Stomach (tissue), 9 donors: ENCODE results near the gene CCDC38. TPM values are rescaled to one million over a fixed set of nuclear protein-coding genes. Genes with fewer than 3 reads are reported as not detected.

Experiments used
- DNase-seq, 2 donors: peaks; one replicate each; pipeline versions ENCODE4 v3.0.0 to v3.0.0-alpha.2; 2013 to 2019
- H3K27ac ChIP-seq, 5 donors: fragments of 200-600 bp in 4 of 5; sonication (generic) in 4 of 5; one replicate each; pipeline ENCODE4 v1.5.1; 2013 to 2019; ENCODE audit warnings: mild to moderate bottlenecking in 1 of 5, moderate library complexity in 1 of 5
- H3K27me3 ChIP-seq, 3 donors: fragments of 200-600 bp; sonication (generic); one replicate each; pipeline ENCODE4 v1.5.1; 2017 to 2019; ENCODE audit warnings: mixed run types in 1 of 3
- H3K36me3 ChIP-seq, 4 donors: fragments of 200-600 bp; sonication (generic); 1 replicate in 3 of 4; 2 replicates in 1 of 4; pipeline ENCODE4 v1.5.1; 2016 to 2019
- H3K4me1 ChIP-seq, 4 donors: fragments of 200-600 bp; sonication (generic); one replicate each; pipeline ENCODE4 v1.5.1; 2016 to 2019
- H3K4me3 ChIP-seq, 4 donors: fragments of 200-600 bp; sonication (generic) in 3 of 4; one replicate each; pipeline ENCODE4 v1.5.1; 2016 to 2019; ENCODE audit warnings: mild to moderate bottlenecking in 1 of 4
- H3K9me3 ChIP-seq, 4 donors: fragments of 200-600 bp; sonication (generic); one replicate each; pipeline ENCODE4 v1.5.1; 2016 to 2019
- CTCF ChIP-seq, 7 experiments: fragments of 450-650 bp in 4 of 7; fragments of 200-600 bp in 3 of 7; sonication (generic) in 3 of 7; IDR thresholded peaks; one replicate each; pipeline ENCODE4 v1.5.1; 2016 to 2019; ENCODE audit warnings: antibody characterized with exemption in 7 of 7, control low read depth in 2 of 7, mild to moderate bottlenecking in 1 of 7
- EP300 ChIP-seq: sonication (generic); formaldehyde crosslinking; IDR thresholded peaks from one replicate; pipeline ENCODE4 v1.6.1; 2017; ENCODE audit warnings: antibody characterized with exemption
- POLR2A ChIP-seq, 4 donors: fragments of 450-650 bp; IDR thresholded peaks; one replicate each; pipeline ENCODE4 v1.6.1; 2016; ENCODE audit warnings: antibody characterized with exemption in 4 of 4, control low read depth in 2 of 4, mild to moderate bottlenecking in 1 of 4, moderate library complexity in 1 of 4
- POLR2AphosphoS5 ChIP-seq, 3 donors: sonication (generic); formaldehyde crosslinking; IDR thresholded peaks; one replicate each; pipeline ENCODE4 v1.6.1; 2016; ENCODE audit warnings: antibody characterized with exemption in 3 of 3
- WGBS, 5 donors: extraction: QIAGEN DNeasy Blood & Tissue Kit in 3 of 5; methylation state at CpG; one replicate each; pipeline versions ENCODE4 v1.1.5 to v1.1.7; 2013 to 2018; 5-methylcytosine and 5-hydroxymethylcytosine counted together
- intact Hi-C: fragments of 100-400 bp; cut with DNase I; formaldehyde crosslinking; loops from one replicate; pipeline ENCODE4 v1.15.1; 2023; ENCODE audit warnings: low total_unique reads
- polyA plus RNA-seq, 3 donors: library from polyadenylated mRNA; stranded (reverse); fragments of 200-250 nt; gene quantifications; one replicate each; pipeline ENCODE4 v1.2.3, GENCODE V29; 2013
- total RNA-seq, 5 donors: library from RNA; depleted of rRNA; stranded (reverse); fragments of >200 nt; gene quantifications; one replicate each; pipeline versions ENCODE4 v1.1.0 to v1.2.3, GENCODE V29; 2014 to 2016
- donor health status: healthy with polysubstance abuse.
- donor health status: Bipolar disorder and iron deficiency.
- donor health status: healthy.

Gene CCDC38
- total and polyA plus RNA-seq, 8 donors, result not detected

- H3K4me1 ChIP-seq, result no peaks in the 10 kb centered on the region
- 74 to 83% (median 81%) methylated on average over 14 of the region's 14 CpGs for WGBS, 5 donors
- H3K9me3 ChIP-seq, result no peaks in the 10 kb centered on the region
- H3K27me3 ChIP-seq, result no peaks in the 10 kb centered on the region
- no peak overlapping the region for H3K4me3 ChIP-seq
- no peaks in the 10 kb centered on the region for H3K36me3 ChIP-seq
- intact Hi-C loops, result no loop called here
- H3K27ac ChIP-seq, result no peak overlapping the region
- TF ChIP-seq EP300 (no peak), POLR2A (IDR thresholded peaks at IDR 0.05) (no peak), POLR2AphosphoS5 (IDR thresholded peaks at IDR 0.05) (no peak), CTCF (IDR thresholded peaks at IDR 0.05) (no peak)
- DNase-seq, result no peak
Observed at GRCh38 chr12:95986635-95987570, 44.5 kb upstream of the CCDC38 start.

- intact Hi-C loops, result no loop called here
- Histone ChIP-seq H3K36me3 (no peaks in the 10 kb centered on the region), H3K9me3 (no peaks in the 10 kb centered on the region), H3K4me1 (no peaks in the 10 kb centered on the region), H3K4me3 (no peak overlapping the region), H3K27me3 (no peaks in the 10 kb centered on the region), H3K27ac (no peak overlapping the region)
- TF ChIP-seq CTCF (IDR thresholded peaks at IDR 0.05), result no peak
- no peak for TF ChIP-seq POLR2AphosphoS5 (IDR thresholded peaks at IDR 0.05)
- TF ChIP-seq EP300, result no peak
- TF ChIP-seq POLR2A (IDR thresholded peaks at IDR 0.05), result no peak
- WGBS, 5 donors, result 83 to 97% (median 87%) methylated on average over 1 of the region's 1 CpG
- no peak for DNase-seq
Observed at GRCh38 chr12:95984682-95985081, 42.3 kb upstream of the CCDC38 start.

- 58 to 90% (median 80%) methylated on average over 1 of the region's 1 CpG for WGBS, 5 donors
- TF ChIP-seq EP300, result no peak
- no peak for TF ChIP-seq POLR2AphosphoS5 (IDR thresholded peaks at IDR 0.05)
- no peak for TF ChIP-seq CTCF (IDR thresholded peaks at IDR 0.05)
- no peak for TF ChIP-seq POLR2A (IDR thresholded peaks at IDR 0.05)
- H3K4me1 ChIP-seq, result no peaks in the 10 kb centered on the region
- no peak overlapping the region for H3K27ac ChIP-seq
- H3K4me3 ChIP-seq, result no peak overlapping the region
- intact Hi-C loops, result no loop called here
- no peaks in the 10 kb centered on the region for H3K27me3 ChIP-seq
- H3K36me3 ChIP-seq, result no peaks in the 10 kb centered on the region
- DNase-seq, result no peak
- H3K9me3 ChIP-seq, result no peaks in the 10 kb centered on the region
Observed at GRCh38 chr12:95982602-95983001, 40.2 kb upstream of the CCDC38 start.

- H3K36me3 ChIP-seq, result no peaks in the 10 kb centered on the region
- TF ChIP-seq POLR2AphosphoS5 (IDR thresholded peaks at IDR 0.05) (no peak), CTCF (IDR thresholded peaks at IDR 0.05) (no peak), POLR2A (IDR thresholded peaks at IDR 0.05) (no peak), EP300 (no peak)
- no peak overlapping the region for H3K27ac ChIP-seq
- DNase-seq, result no peak
- intact Hi-C loops, result no loop called here
- no peaks in the 10 kb centered on the region for H3K9me3 ChIP-seq
- WGBS, 5 donors, result 88 to 95% (median 92%) methylated on average over 5 of the region's 5 CpGs
- H3K4me3 ChIP-seq, result no peak overlapping the region
- no peaks in the 10 kb centered on the region for H3K4me1 ChIP-seq
- no peaks in the 10 kb centered on the region for H3K27me3 ChIP-seq
Observed at GRCh38 chr12:95980437-95980836, 38.0 kb upstream of the CCDC38 start.
